WTC11 (cell line): ENCODE results near the gene ARHGEF28. TPM values are rescaled to one million over a fixed set of nuclear protein-coding genes. Genes with fewer than 3 reads are reported as not detected.

Experiments
- ATAC-seq: fragments of 200-7000 bp; cut with Tn5 transposase; 2 replicates; pipeline ENCODE4 v1.10.0; 2021; ENCODE audit warnings: mild to moderate bottlenecking, moderate library complexity
- CTCF ChIA-PET: fragments of 300-600 bp; sonication (Branson Sonifier 250); formaldehyde crosslinking; loops from one replicate; lab custom pipeline; 2021; ENCODE audit warnings: antibody characterized with exemption; lab: Charles Lee
- POLR2A ChIA-PET: fragments of 350-600 bp; sonication (Branson Sonifier 250); formaldehyde crosslinking; loops from one replicate; lab custom pipeline; 2021; ENCODE audit warnings: antibody characterized with exemption; lab: Charles Lee
- DNase-seq: peaks from one replicate; pipeline ENCODE4 v3.0.0; 2021; ENCODE audit warnings: low spot score
- H3K27ac Mint-ChIP-seq: 2 replicates; pipeline ENCODE4 v1.8.0; 2021; ENCODE audit warnings: mixed read lengths
- H3K27me3 Mint-ChIP-seq: 2 replicates; pipeline ENCODE4 v1.8.0; 2021; ENCODE audit warnings: low read depth, mild to moderate bottlenecking, moderate library complexity, mixed read lengths
- H3K36me3 Mint-ChIP-seq: 2 replicates; pipeline ENCODE4 v1.8.0; 2021; ENCODE audit warnings: mixed read lengths
- H3K4me1 Mint-ChIP-seq: 2 replicates; pipeline ENCODE4 v1.8.0; 2022; ENCODE audit warnings: mixed read lengths
- H3K4me3 Mint-ChIP-seq: 2 replicates; pipeline ENCODE4 v1.8.0; 2021; ENCODE audit warnings: mild to moderate bottlenecking, moderate library complexity, mixed read lengths
- H3K9me3 Mint-ChIP-seq: 2 replicates; pipeline ENCODE4 v1.8.0; 2021; ENCODE audit warnings: mixed read lengths
- AFF4 ChIP-seq: sonication (generic); formaldehyde crosslinking; IDR thresholded peaks from 2 replicates; pipeline ENCODE4 v1.8.1; 2023; ENCODE audit warnings: mild to moderate bottlenecking, missing genetic modification reagents, borderline replicate concordance
- ARID4B ChIP-seq: sonication (generic); formaldehyde crosslinking; IDR thresholded peaks from 2 replicates; pipeline ENCODE4 v1.8.0; 2023; ENCODE audit warnings: missing genetic modification reagents, mild to moderate bottlenecking, borderline replicate concordance
- ATF1 ChIP-seq: sonication (generic); formaldehyde crosslinking; IDR thresholded peaks from 2 replicates; pipeline ENCODE4 v1.8.1; 2023; ENCODE audit warnings: mild to moderate bottlenecking, moderate library complexity, missing genetic modification reagents
- CBFB ChIP-seq: sonication (generic); formaldehyde crosslinking; IDR thresholded peaks from 2 replicates; pipeline ENCODE4 v1.8.1; 2022; ENCODE audit warnings: mild to moderate bottlenecking, low read depth, missing genetic modification reagents
- CTCF ChIP-seq: fragments of 200-600 bp; IDR thresholded peaks from 2 replicates; pipeline ENCODE4 v1.8.0; 2022; ENCODE audit warnings: antibody characterized with exemption
- ELF4 ChIP-seq: sonication (generic); formaldehyde crosslinking; IDR thresholded peaks from 2 replicates; pipeline ENCODE4 v1.8.1; 2022; ENCODE audit warnings: low read depth, mild to moderate bottlenecking, moderate library complexity, missing genetic modification reagents
- EMX1 ChIP-seq: fragments of 250-450 bp; sonication (Bioruptor Pico); IDR thresholded peaks from 2 replicates; pipeline ENCODE4 v1.8.0; 2021; ENCODE audit warnings: mild to moderate bottlenecking
- ESRRA ChIP-seq: sonication (generic); formaldehyde crosslinking; IDR thresholded peaks from 2 replicates; pipeline ENCODE4 v1.8.1; 2022; ENCODE audit warnings: mild to moderate bottlenecking, missing genetic modification reagents, borderline replicate concordance
- GABPB1 ChIP-seq: sonication (generic); formaldehyde crosslinking; IDR thresholded peaks from 2 replicates; pipeline ENCODE4 v1.8.1; 2023; ENCODE audit warnings: mild to moderate bottlenecking, missing genetic modification reagents
- GTF2I ChIP-seq: fragments of 250-450 bp; sonication (Bioruptor Pico); conservative IDR thresholded peaks from 2 replicates; pipeline ENCODE4 v1.4.0; 2021; ENCODE audit warnings: mild to moderate bottlenecking
- NFYB ChIP-seq: sonication (generic); formaldehyde crosslinking; conservative IDR thresholded peaks from 2 replicates; pipeline ENCODE4 v1.8.0; 2022; ENCODE audit warnings: low read depth, missing genetic modification reagents
- SP1 ChIP-seq: sonication (generic); formaldehyde crosslinking; conservative IDR thresholded peaks from 2 replicates; pipeline ENCODE4 v1.8.1; 2022; ENCODE audit warnings: missing genetic modification reagents
- STAT6 ChIP-seq: sonication (generic); formaldehyde crosslinking; conservative IDR thresholded peaks from 2 replicates; pipeline ENCODE4 v1.8.1; 2023; ENCODE audit warnings: mild to moderate bottlenecking, low read depth, missing genetic modification reagents, moderate library complexity
- TCF7 ChIP-seq: sonication (generic); formaldehyde crosslinking; IDR thresholded peaks from 2 replicates; pipeline ENCODE4 v1.8.0; 2022; ENCODE audit warnings: mild to moderate bottlenecking, low read depth, missing genetic modification reagents, moderate library complexity
- ZNF138 ChIP-seq: sonication (generic); formaldehyde crosslinking; conservative IDR thresholded peaks from 2 replicates; pipeline ENCODE4 v1.8.1; 2022; ENCODE audit warnings: mild to moderate bottlenecking, moderate library complexity, missing genetic modification reagents
- ZNF281 ChIP-seq: sonication (generic); formaldehyde crosslinking; IDR thresholded peaks from 2 replicates; pipeline ENCODE4 v1.8.0; 2023; ENCODE audit warnings: mild to moderate bottlenecking, missing genetic modification reagents
- ZNF396 ChIP-seq: fragments of 250-450 bp; sonication (Bioruptor Pico); IDR thresholded peaks from 2 replicates; pipeline ENCODE4 v1.8.0; 2021; ENCODE audit warnings: mild to moderate bottlenecking, moderate library complexity, borderline replicate concordance
- ZNF512 ChIP-seq: sonication (generic); formaldehyde crosslinking; IDR thresholded peaks from 2 replicates; pipeline ENCODE4 v1.8.1; 2022; ENCODE audit warnings: missing genetic modification reagents, borderline replicate concordance
- total RNA-seq: library from RNA; stranded (reverse); gene quantifications from 3 replicates; pipeline ENCODE4 v1.2.3, GENCODE V29; 2021

The ARHGEF28 gene
- total RNA-seq, 1 experiment from 2014 or later = 0.96 TPM

- ATAC-seq (no peak), DNase-seq (no peak)
- H3K4me3 Mint-ChIP-seq = no peak overlapping the region
- H3K36me3 Mint-ChIP-seq = no peaks in the 10 kb centered on the region
- peaks cover 3% of the 10 kb centered on the region; the same call in 1 of the 2 replicates for H3K9me3 Mint-ChIP-seq
- ChIA-PET POLR2A (no interaction called here), CTCF (no interaction called here)
- no peaks in the 10 kb centered on the region for H3K27me3 Mint-ChIP-seq
- H3K4me1 Mint-ChIP-seq = peaks cover 5% of the 10 kb centered on the region; the same call in 1 of the 2 replicates
- H3K27ac Mint-ChIP-seq = no peak overlapping the region
- TF ChIP-seq ZNF512 (CRISPR knock-in tag) (no peak), GTF2I (CRISPR knock-in tag) (no peak), ARID4B (no peak), ESRRA (CRISPR knock-in tag) (no peak), ZNF138 (CRISPR knock-in tag) (no peak), EMX1 (no peak), ZNF281 (CRISPR knock-in tag) (no peak), TCF7 (CRISPR knock-in tag) (no peak), AFF4 (CRISPR knock-in tag) (no peak), ELF4 (CRISPR knock-in tag) (no peak), CBFB (CRISPR knock-in tag) (no peak), ATF1 (no peak), STAT6 (no peak), NFYB (CRISPR knock-in tag) (no peak), CTCF (no peak), SP1 (CRISPR knock-in tag) (no peak), ZNF396 (CRISPR knock-in tag) (no peak), GABPB1 (CRISPR knock-in tag) (no peak)
These were observed 324.5 kb downstream of the ARHGEF28 start for GRCh38 chr5:73950441-73950873.
